ENCODE results near the gene CAMKK1.

DNA sequence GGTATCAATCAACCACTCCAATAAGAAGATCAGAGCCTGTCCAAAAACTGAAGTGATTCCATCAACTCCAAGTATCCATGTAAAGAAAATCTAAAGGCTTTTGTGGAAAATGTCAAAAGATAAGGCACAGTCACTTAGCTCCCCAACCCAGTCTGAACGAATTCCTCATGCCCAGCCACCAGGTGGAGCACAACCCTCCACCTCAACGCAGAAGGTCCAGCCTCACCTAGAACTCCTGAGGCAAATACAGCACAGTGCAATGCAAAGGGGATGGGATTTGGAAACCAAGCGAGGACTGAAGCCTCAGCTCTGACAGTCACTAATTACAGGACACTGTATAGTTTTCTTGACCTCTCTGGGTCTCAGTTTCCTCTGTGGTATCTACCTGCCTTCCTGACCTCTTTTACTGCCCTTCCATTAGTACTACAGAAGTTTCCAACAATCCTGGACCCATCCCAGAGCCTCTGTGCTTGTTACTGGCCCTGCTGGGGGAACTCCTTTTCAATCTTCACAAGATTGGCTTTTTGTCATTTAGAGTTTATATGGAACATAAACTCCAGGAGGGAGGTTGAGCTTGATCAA, 48.8 kb downstream of the CAMKK1 start:
- TF ChIP-seq ZNF8 (CRISPR knock-in tag; IDR thresholded peaks at IDR 0.05) = no peak
- no peak for TF ChIP-seq OSR1 (CRISPR knock-in tag; IDR thresholded peaks at IDR 0.05)
- no peak for TF ChIP-seq BACH2 (CRISPR knock-in tag; IDR thresholded peaks at IDR 0.05; ENCODE audit: borderline replicate concordance)
- TF ChIP-seq SNAI2 (CRISPR knock-in tag; IDR thresholded peaks at IDR 0.05) = no peak
- TF ChIP-seq ARNTL (CRISPR knock-in tag; IDR thresholded peaks at IDR 0.05; ENCODE audit: borderline replicate concordance, low read depth) = no peak
- TF ChIP-seq, protein P1, sequence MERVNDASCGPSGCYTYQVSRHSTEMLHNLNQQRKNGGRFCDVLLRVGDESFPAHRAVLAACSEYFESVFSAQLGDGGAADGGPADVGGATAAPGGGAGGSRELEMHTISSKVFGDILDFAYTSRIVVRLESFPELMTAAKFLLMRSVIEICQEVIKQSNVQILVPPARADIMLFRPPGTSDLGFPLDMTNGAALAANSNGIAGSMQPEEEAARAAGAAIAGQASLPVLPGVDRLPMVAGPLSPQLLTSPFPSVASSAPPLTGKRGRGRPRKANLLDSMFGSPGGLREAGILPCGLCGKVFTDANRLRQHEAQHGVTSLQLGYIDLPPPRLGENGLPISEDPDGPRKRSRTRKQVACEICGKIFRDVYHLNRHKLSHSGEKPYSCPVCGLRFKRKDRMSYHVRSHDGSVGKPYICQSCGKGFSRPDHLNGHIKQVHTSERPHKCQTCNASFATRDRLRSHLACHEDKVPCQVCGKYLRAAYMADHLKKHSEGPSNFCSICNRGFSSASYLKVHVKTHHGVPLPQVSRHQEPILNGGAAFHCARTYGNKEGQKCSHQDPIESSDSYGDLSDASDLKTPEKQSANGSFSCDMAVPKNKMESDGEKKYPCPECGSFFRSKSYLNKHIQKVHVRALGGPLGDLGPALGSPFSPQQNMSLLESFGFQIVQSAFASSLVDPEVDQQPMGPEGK (CRISPR knock-in tag; IDR thresholded peaks at IDR 0.05; ENCODE audit: borderline replicate concordance) = no peak
- TF ChIP-seq GLIS3 (CRISPR knock-in tag; IDR thresholded peaks at IDR 0.05) = no peak
- no peak for TF ChIP-seq ZFP3 (CRISPR knock-in tag; IDR thresholded peaks at IDR 0.05)
- TF ChIP-seq ZNF565 (CRISPR knock-in tag; conservative IDR thresholded peaks at IDR 0.05; ENCODE audit: low read depth) = no peak
- TF ChIP-seq CSDC2 (CRISPR knock-in tag; IDR thresholded peaks at IDR 0.05) = no peak
